WI38 (cell line): ENCODE data around the gene ANKRD11.
A peak's percentile ranks its signal among the peaks of the same experiment; 100 is the strongest.

Source experiments
- H3K4me3 ChIP-seq: 2 replicates; pipeline ENCODE4 v1.5.1; 2011; ENCODE audit warnings: low read depth, mild to moderate bottlenecking, control low read depth, low read length
- CTCF ChIP-seq: IDR thresholded peaks from 2 replicates; pipeline ENCODE4 v1.5.1; 2012; ENCODE audit warnings: low read depth, mild to moderate bottlenecking, control low read depth, low read length

Gene ANKRD11

GRCh38 chr16:89290887-89291286, 199.5 kb downstream of the ANKRD11 start:
- no peak for TF ChIP-seq CTCF
- no peak overlapping the region for H3K4me3 ChIP-seq

- no peak for TF ChIP-seq CTCF
- no peak overlapping the region for H3K4me3 ChIP-seq
Observed at GRCh38 chr16:89290472-89290871, 199.9 kb downstream of the ANKRD11 start.

- peak; percentile 90 for TF ChIP-seq CTCF
- H3K4me3 ChIP-seq, result no peak overlapping the region
Observed at GRCh38 chr16:89289428-89290395, 200.6 kb downstream of the ANKRD11 start.

GRCh38 chr16:89288966-89289365, 201.4 kb downstream of the ANKRD11 start:
- TF ChIP-seq CTCF, result no peak

GRCh38 chr16:89288577-89288844, 201.8 kb downstream of the ANKRD11 start:
- H3K4me3 ChIP-seq, result no peak overlapping the region
- TF ChIP-seq CTCF, result no peak

More at GRCh38 chr16:89288966-89289365, 201.4 kb downstream of the ANKRD11 start:
- no peak overlapping the region for H3K4me3 ChIP-seq

GRCh38 chr16:89287777-89288576, 202.4 kb downstream of the ANKRD11 start:
- TF ChIP-seq CTCF, result no peak
- H3K4me3 ChIP-seq, result no peak overlapping the region

GRCh38 chr16:89286096-89286495, 204.3 kb downstream of the ANKRD11 start:
- no peak for TF ChIP-seq CTCF
- H3K4me3 ChIP-seq, result no peak overlapping the region
